PC-3 (cell line): Measurements from ENCODE around the gene PLA2G2D. TPM values are rescaled to one million over a fixed set of nuclear protein-coding genes. Genes with fewer than 3 reads are reported as not detected.

Source experiments
- ATAC-seq: fragments of 200-7000 bp; cut with Tn5 transposase; 2 replicates; pipeline ENCODE4 v1.9.1; 2020; ENCODE audit warnings: mild to moderate bottlenecking, moderate library complexity
- BruUV-seq: library from RNA; stranded (reverse); fragments of 400-500 nt; replicated peaks from 2 replicates; lab custom pipeline; 2021; lab: Mats Ljungman, UMichigan
- CTCF ChIA-PET: fragments of 300-600 bp; sonication (Branson Sonifier 250); formaldehyde crosslinking; loops from one replicate; lab custom pipeline; 2022; ENCODE audit warnings: antibody characterized with exemption; lab: Charles Lee
- POLR2A ChIA-PET: fragments of 300-600 bp; sonication (Branson Sonifier 250); formaldehyde crosslinking; loops from one replicate; lab custom pipeline; 2022; ENCODE audit warnings: antibody characterized with exemption; ENCODE audit not compliant: unreplicated experiment; lab: Charles Lee
- DNase-seq: peaks from one replicate; pipeline ENCODE4 v3.0.0-alpha.2; 2015
- H2AFZ ChIP-seq: fragments of 300-600 bp; sonication (generic); 2 replicates; pipeline ENCODE4 v1.6.0; 2016; ENCODE audit warnings: antibody characterized with exemption, low read length
- H3F3A ChIP-seq: fragments of 300-600 bp; sonication (generic); one replicate; pipeline ENCODE4 v1.6.0; 2017; ENCODE audit warnings: antibody characterized with exemption, low read length, control low read depth, mild to moderate bottlenecking; ENCODE audit not compliant: unreplicated experiment
- H3K27ac ChIP-seq: fragments of 300-600 bp; sonication (generic); 2 replicates; pipeline ENCODE4 v1.5.1; 2016; ENCODE audit warnings: mild to moderate bottlenecking, low read length
- H3K27me3 ChIP-seq: fragments of 300-600 bp; sonication (generic); 2 replicates; pipeline ENCODE4 v1.6.1; 2016; ENCODE audit warnings: low read length, mixed read lengths
- H3K36me3 ChIP-seq: fragments of 300-600 bp; sonication (generic); 2 replicates; pipeline ENCODE4 v1.6.1; 2016; ENCODE audit warnings: low read depth, mixed run types, low read length, mixed read lengths
- H3K4me1 ChIP-seq: fragments of 300-600 bp; sonication (generic); 2 replicates; pipeline ENCODE4 v1.5.1; 2016; ENCODE audit warnings: low read length; ENCODE audit not compliant: insufficient read depth
- H3K4me2 ChIP-seq: fragments of 300-600 bp; sonication (generic); 2 replicates; pipeline ENCODE4 v1.6.0; 2016; ENCODE audit warnings: low read length
- H3K4me3 ChIP-seq: fragments of 300-600 bp; sonication (generic); 2 replicates; pipeline ENCODE4 v1.5.1; 2016; ENCODE audit warnings: mild to moderate bottlenecking, low read length, mixed read lengths
- H3K79me2 ChIP-seq: fragments of 300-600 bp; sonication (generic); 2 replicates; pipeline ENCODE4 v1.6.1; 2017; ENCODE audit warnings: low read length, mixed read lengths
- H3K9ac ChIP-seq: fragments of 300-600 bp; sonication (generic); 2 replicates; pipeline ENCODE4 v1.6.0; 2016; ENCODE audit warnings: mild to moderate bottlenecking, low read length
- H3K9me2 ChIP-seq: fragments of 300-600 bp; sonication (generic); replicated peaks from 2 replicates; pipeline ENCODE4 v1.6.1; 2016; ENCODE audit warnings: mixed run types, low read length, mixed read lengths
- H3K9me3 ChIP-seq: fragments of 300-600 bp; sonication (generic); 2 replicates; pipeline ENCODE4 v1.6.1; 2016; ENCODE audit warnings: low read length, mixed read lengths
- H4K20me1 ChIP-seq: fragments of 300-600 bp; sonication (generic); 2 replicates; pipeline ENCODE4 v1.6.1; 2016; ENCODE audit warnings: low read length, mixed read lengths
- CTCF ChIP-seq: fragments of 300-600 bp; sonication (generic); conservative IDR thresholded peaks from 2 replicates; pipeline ENCODE4 v1.5.1; 2017; ENCODE audit warnings: antibody characterized with exemption, low read depth, mild to moderate bottlenecking, low read length
- EZH2 ChIP-seq: fragments of 300-600 bp; sonication (generic); IDR thresholded peaks from one replicate; pipeline ENCODE4 v1.6.1; 2017; ENCODE audit warnings: antibody characterized with exemption, mild to moderate bottlenecking, low read length; ENCODE audit not compliant: unreplicated experiment
- EZH2phosphoT487 ChIP-seq: fragments of 300-600 bp; sonication (generic); IDR thresholded peaks from 2 replicates; pipeline ENCODE4 v1.6.1; 2018; ENCODE audit warnings: mild to moderate bottlenecking, antibody characterized with exemption, low read length, borderline replicate concordance
- intact Hi-C: fragments of 100-400 bp; cut with micrococcal nuclease; formaldehyde crosslinking; loops from 2 replicates; pipeline ENCODE4 v1.9.0; 2023
- total RNA-seq: library from RNA; depleted of rRNA; stranded (reverse); fragments of >200 nt; gene quantifications from 2 replicates; pipeline ENCODE4 v1.2.3, GENCODE V29; 2014

Gene PLA2G2D
- total RNA-seq, 1 experiment from 2014 or later = not detected

GRCh38 chr1:20114021-20114648 lies 5.2 kb downstream of the PLA2G2D start:
- TF ChIP-seq EZH2phosphoT487 (no peak), EZH2 (no peak), CTCF (no peak)
- H3K4me3 ChIP-seq = no peak overlapping the region
- H3K9me3 ChIP-seq = no peaks in the 10 kb centered on the region
- no peaks in the 10 kb centered on the region for H3K79me2 ChIP-seq
- no peak overlapping the region for H3K4me2 ChIP-seq
- H4K20me1 ChIP-seq = no peaks in the 10 kb centered on the region
- peaks cover 3% of the 10 kb centered on the region; the same call in 1 of the 2 replicates for H3K4me1 ChIP-seq
- no peak overlapping the region for H3K9ac ChIP-seq
- H3F3A ChIP-seq = no peaks in the 10 kb centered on the region
- no peaks in the 10 kb centered on the region for H3K9me2 ChIP-seq
- H3K36me3 ChIP-seq = no peaks in the 10 kb centered on the region
- intact Hi-C loops = no loop called here
- POLR2A ChIA-PET = no interaction called here
- H3K27ac ChIP-seq = no peak overlapping the region
- H2AFZ ChIP-seq = no peak overlapping the region
- ATAC-seq = no peak
- CTCF ChIA-PET = no interaction called here
- no TSS peak for BruUV-seq
- no peak for DNase-seq
- no peaks in the 10 kb centered on the region for H3K27me3 ChIP-seq

- no TSS peak for BruUV-seq
- ATAC-seq (no peak), DNase-seq (no peak)
- H3K9ac ChIP-seq = no peak overlapping the region
- no peaks in the 10 kb centered on the region for H3K79me2 ChIP-seq
- no peaks in the 10 kb centered on the region for H3K36me3 ChIP-seq
- H3K27me3 ChIP-seq = no peaks in the 10 kb centered on the region
- H3K4me2 ChIP-seq = no peak overlapping the region
- H3K9me2 ChIP-seq = no peaks in the 10 kb centered on the region
- ChIA-PET CTCF (no interaction called here), POLR2A (no interaction called here)
- no peaks in the 10 kb centered on the region for H4K20me1 ChIP-seq
- H3F3A ChIP-seq = no peaks in the 10 kb centered on the region
- intact Hi-C loops = no loop called here
- no peak overlapping the region for H3K27ac ChIP-seq
- peaks cover 3% of the 10 kb centered on the region; the same call in 1 of the 2 replicates for H3K4me1 ChIP-seq
- TF ChIP-seq EZH2phosphoT487 (no peak), CTCF (no peak), EZH2 (no peak)
- H3K4me3 ChIP-seq = no peak overlapping the region
- H2AFZ ChIP-seq = no peak overlapping the region
- H3K9me3 ChIP-seq = no peaks in the 10 kb centered on the region
Measured at GRCh38 chr1:20112279-20113000, 6.9 kb downstream of the PLA2G2D start.

GRCh38 chr1:20111452-20111851 lies 7.9 kb downstream of the PLA2G2D start:
- DNase-seq = no peak
- CTCF ChIA-PET = interaction anchor here (0.6 kb wide), 1 partner anchor 218 kb away, joined by 3 read pairs; no protein-coding TSS in a partner anchor

More at GRCh38 chr1:20111452-20111851, 7.9 kb downstream of the PLA2G2D start:
- Histone ChIP-seq H3K36me3 (no peaks in the 10 kb centered on the region), H3K9me3 (no peaks in the 10 kb centered on the region), H3K27ac (no peak overlapping the region), H3K9ac (no peak overlapping the region), H3K79me2 (no peaks in the 10 kb centered on the region), H2AFZ (no peak overlapping the region), H3K9me2 (no peaks in the 10 kb centered on the region), H3K27me3 (no peaks in the 10 kb centered on the region), H3K4me1 (peaks cover 4% of the 10 kb centered on the region; the same call in 1 of the 2 replicates), H3K4me2 (no peak overlapping the region), H3F3A (no peaks in the 10 kb centered on the region), H4K20me1 (no peaks in the 10 kb centered on the region), H3K4me3 (no peak overlapping the region)
- ATAC-seq = no peak
- TF ChIP-seq EZH2phosphoT487 = no peak
- TF ChIP-seq EZH2 = no peak
- TF ChIP-seq CTCF = no peak
- no TSS peak for BruUV-seq
- POLR2A ChIA-PET = no interaction called here
- intact Hi-C loops = no loop called here
